GM15510 (cell line): ENCODE results near the gene NOX3.

Source experiments
- POLR2A ChIP-seq: IDR thresholded peaks from 3 replicates; pipeline ENCODE4 v1.6.1; 2011; ENCODE audit warnings: borderline replicate concordance; ENCODE audit not compliant: insufficient read length; ENCODE audit errors: extremely low read depth

Gene NOX3

DNA sequence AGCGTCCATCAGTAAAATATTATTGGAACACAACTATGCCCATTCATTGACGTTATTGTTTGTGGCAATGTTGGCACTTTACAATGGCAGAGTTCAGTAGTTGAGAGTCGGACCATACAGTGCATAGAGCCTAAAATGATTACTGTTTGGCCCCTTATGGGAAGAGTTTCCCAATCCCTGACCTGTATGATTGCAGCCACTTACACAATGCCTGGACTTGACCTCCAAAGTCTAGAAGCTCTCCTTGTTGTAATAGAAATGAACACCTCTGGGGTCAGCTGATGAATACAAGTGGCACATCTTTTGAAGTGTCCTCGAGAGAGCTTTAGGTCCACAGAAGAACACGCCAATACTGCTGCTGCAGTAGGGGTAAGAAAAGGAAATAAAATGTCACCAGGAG is 59.0 kb downstream of the NOX3 start:
- TF ChIP-seq POLR2A = no peak

DNA sequence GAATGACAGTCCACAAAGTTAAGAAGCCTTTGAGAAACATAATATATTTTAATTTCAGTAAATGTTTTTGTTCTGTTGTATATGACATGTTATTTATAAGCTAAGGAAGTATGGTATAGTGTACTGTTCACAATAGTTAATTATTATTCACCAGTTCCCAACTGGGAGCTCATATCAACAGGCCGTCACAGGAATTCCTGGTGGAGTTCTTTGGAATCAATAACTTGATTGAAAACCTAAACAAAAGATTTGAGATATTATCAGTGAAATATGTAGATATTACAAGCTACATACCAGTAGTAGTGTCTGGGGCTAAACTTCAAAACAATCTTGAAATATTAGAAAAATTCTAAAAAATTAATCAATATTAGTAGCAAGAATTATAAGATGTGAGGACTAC is 60.3 kb downstream of the NOX3 start:
- no peak for TF ChIP-seq POLR2A

DNA sequence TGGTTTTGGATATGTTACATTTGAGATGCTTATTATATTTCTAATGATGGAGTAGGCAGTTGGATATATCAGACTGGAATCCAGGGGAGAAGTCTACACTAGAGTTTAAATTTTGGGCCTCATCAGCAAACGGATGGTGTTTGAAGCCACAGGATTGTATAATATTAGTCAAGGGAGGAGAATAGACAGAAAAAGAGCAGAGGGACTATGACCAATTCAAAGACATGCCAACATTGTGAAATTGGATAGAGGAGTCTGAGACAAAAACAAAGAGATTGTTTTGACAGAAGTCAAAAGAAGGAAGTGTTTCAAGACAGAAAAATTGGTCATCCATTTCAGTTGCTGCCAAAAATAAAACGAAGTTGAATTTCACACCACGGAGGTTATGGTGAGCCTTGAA is 66.5 kb downstream of the NOX3 start:
- no peak for TF ChIP-seq POLR2A

DNA sequence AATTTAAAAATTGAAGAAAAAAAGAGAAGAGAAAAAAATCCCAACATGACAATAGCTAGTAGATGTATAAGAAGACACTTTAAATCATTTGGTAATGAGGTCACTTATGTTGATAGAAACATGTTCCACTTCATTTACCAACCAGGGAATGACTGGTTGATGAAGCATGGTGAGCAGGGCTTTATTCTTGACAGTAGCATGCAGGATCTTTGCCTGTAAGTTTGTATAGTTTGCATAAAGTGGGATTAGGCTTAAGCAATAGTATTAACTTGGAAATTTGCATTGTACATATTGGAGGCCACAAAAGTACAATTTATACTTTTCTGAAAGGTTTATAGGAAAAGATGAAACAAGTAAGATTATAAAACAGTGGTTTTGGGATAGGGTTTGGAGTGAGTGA is 67.0 kb downstream of the NOX3 start:
- no peak for TF ChIP-seq POLR2A

DNA sequence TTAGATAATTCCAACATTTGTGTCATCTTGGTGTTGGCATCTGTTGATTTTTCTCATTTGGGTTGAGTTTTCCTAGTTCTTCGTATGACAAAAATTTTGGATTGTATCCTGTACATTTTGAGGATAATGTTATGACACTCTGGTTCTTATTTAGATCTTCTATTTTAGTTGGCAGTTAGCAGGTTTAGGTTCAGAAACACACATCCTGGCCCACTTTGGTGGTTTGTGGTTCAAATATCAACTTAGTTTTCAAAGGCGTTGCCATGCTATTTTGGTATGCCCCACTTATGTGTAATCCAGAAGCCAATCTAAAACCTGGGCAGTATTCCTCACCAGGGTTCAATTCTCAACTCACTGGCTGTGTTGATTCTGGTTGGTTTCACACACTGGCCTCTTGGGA is 68.2 kb downstream of the NOX3 start:
- no peak for TF ChIP-seq POLR2A

DNA sequence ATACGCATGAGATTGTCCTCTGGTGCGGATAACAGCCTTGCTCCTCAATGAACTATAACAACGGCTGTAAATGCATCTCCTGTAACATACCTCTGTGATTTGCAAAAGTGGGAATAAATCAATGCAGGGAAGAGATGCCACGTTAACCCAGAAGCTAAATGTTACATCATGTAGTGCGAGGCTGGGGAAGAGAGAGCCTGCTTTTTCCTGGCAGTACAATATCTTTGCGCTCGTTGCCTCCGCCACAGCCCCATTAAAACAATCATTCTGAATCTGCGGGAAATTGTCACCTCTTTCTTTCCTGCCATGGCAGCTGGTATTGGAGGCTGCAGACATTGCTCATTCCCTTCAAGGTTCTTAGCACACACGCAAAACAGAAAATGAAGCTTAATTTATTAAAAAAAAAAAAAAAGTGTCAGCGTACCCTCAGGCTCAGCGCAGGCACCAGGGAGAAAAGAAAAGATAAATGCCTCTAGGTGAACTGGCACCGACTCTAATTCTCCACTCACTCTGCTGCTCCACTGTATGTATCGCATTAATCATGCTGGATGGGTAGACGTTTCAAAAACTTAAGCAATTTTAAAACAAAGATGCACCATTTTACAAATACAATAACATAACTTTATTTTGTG is 71.2 kb downstream of the NOX3 start:
- no peak for TF ChIP-seq POLR2A

DNA sequence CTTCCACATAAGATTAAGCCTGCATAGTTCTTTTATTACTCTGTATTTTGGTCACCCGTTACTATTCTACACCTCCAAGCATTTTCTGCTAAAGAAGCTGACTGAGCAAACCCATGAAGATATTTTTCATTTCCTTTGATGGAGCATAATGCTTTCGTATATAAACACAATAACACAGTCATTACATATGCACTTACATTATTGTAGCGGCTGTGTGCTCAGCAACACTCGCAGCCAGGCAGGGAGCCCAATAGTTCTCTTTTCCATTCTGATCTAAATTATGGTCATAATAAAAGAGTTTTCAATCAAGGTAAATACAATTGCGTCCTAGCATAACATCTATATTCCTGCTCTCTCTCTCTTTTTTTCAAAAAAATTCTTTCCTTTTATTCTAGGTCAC is 71.7 kb downstream of the NOX3 start:
- no peak for TF ChIP-seq POLR2A

DNA sequence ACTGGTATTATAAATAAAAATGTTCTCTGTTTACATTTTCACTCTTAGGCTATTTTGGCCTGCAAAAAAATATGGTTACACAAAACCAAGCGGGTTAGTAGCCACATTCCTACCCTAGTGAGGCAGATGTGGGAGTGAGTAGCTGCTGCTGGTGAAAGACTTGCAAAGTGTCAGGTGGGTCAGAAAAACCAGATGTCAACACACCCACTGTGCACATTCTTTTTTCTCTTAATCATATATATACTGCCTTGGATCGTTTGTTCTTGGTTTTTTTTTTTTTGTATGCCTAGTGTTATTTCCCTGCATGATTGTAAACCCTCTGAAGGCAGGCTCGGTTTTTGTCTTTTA is 73.3 kb downstream of the NOX3 start:
- TF ChIP-seq POLR2A = no peak

DNA sequence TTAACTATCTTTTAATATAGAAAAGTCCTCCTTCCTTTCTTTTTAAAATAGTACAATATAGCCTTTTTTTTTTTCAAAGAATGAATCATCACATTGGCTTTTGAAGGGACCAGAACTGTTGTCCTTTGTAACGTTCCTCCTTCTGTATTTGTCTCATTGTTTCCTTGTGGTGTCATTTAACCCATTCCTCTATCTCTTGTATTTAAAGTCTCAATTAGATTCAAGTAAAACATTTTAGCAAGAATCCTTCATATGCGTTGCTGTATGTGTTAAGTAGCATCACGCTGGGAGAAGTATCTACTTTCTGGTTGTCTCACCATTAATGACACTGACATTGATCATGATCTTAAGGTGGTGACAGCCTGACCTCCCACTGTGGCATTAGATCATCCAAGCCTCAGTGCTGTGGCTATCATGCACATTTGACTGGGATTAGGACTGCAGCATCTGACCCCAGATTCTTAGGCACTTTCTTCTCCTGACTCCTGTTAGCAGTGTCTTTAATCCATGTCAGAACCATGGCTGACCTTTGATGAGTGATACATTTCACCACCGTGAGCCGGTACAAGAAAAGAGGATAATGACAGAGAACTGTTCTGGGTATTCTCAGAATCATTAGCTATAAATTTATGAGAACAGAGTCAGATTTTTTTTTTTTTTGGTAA is 73.8 kb downstream of the NOX3 start:
- no peak for TF ChIP-seq POLR2A

DNA sequence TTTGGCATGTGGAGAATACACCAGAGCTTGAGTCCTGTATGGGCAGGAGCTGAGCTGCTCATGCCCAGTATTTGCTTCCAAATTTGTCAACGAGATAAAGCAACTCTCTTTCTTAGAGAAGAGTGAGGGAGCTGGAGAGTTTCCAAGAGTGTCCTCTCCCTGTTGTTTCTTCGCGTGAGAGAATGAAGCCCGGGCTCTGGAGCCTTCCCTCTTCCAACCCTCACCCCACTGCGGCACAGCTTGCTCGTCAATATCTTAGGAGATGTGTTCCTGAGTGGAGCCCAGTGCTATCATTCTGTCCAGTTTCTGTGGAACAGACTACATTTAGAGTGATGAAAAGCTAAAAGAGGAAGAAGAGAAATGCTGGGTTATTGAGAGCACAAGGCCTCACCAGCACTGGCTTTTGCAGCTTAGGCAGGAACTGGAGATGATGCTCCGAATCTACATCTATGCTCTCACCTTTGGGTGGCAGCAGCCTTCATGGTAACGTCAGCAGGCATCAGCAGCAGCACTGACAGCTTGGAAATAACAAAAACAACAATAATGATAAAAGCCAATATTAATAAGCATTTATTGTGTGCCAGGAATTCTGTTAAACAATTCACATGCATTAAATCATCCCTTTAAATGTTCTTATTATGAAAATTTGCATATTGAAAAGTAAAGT is 74.8 kb downstream of the NOX3 start:
- no peak for TF ChIP-seq POLR2A

DNA sequence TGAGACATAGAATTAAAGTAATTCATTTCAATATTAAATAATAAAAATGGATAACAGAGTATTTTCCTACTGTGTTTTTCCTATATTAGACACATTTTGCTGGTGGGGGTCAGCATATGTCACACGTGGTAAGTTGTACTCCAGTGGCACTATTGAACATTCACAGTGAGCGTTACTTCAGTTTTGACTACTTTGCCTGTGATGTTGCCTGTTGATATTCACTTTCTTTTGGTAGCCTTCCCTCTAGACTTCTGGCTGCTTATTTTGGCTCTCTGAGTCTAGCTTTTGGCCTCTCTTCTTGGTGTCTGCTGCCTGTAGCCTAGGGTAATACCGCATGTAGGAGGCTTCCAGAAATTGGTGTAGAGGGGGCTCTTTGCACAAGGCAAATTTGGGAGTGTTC is 76.9 kb downstream of the NOX3 start:
- TF ChIP-seq POLR2A = no peak

DNA sequence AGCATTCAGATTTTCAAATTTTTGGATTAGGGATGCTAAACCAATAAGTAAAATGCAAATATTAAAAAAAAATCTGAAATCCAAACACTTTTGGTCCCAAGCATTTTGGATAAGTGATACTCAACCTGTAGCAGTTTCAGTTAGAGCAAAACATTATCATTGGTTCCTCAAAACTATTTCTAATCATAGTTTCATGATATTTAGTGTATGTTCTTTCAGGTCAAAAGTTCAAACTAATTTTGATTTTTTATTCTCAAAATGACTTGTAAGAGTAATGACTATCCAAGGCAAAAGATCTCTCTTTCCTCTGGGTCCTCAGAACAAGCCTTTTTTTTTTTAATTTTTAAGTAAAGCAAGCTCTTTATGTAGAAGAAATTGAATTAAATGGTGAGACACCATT is 77.4 kb downstream of the NOX3 start:
- no peak for TF ChIP-seq POLR2A

DNA sequence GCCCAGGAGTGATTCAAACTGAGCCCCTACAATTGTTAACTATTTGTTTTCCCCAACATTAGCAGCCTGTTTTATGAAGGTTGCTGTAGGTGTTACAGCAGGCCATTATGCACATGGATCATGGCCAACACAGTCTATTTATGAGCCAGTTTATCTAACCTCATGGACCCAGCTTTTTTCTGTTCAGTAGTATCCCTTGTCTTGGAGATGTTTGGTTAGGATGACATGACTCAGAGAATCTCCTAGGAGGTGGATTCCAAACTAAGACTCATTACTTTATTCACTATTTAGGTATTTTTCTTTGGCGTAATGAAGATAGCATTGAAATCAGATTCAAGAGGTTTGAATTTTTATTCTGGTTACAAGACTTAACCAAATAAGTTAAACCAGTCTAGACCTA is 78.6 kb downstream of the NOX3 start:
- no peak for TF ChIP-seq POLR2A

DNA sequence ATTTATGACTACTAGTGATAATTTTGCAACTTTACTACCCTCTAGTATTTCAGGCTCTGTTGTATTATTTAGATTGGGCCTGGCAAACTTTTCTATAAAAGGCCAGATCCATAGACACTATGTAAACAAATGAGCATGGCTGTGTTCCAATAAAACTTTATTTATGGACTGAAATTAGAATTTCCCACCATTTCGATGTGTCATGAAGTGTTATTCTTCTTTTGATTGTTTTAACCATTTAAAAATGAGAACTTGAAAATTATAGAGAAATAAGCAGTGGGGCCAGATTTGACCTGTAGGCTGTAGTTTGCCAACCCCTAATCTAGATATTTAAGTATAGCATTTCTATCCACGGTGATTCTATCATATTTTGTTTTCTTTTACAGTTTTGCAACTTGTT is 79.8 kb downstream of the NOX3 start:
- no peak for TF ChIP-seq POLR2A

DNA sequence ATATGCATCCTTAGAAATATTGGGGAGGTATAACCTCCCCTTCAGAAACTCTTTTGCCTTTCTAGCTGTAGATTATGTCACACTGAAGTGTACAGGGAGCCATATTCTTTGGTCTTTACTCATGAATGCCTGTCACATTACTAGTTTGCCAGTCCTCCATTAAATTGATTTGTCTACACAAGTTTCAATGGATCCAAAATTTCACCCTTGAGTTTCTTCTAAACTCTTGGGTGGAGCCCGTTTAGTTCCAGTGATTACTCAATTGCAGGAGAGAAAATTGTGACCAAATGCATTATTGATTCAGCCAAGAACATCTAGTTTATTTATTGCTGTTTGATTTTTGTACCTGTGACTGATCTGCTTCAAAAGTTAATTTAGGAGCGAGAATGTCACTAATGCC is 81.0 kb downstream of the NOX3 start:
- TF ChIP-seq POLR2A = no peak

DNA sequence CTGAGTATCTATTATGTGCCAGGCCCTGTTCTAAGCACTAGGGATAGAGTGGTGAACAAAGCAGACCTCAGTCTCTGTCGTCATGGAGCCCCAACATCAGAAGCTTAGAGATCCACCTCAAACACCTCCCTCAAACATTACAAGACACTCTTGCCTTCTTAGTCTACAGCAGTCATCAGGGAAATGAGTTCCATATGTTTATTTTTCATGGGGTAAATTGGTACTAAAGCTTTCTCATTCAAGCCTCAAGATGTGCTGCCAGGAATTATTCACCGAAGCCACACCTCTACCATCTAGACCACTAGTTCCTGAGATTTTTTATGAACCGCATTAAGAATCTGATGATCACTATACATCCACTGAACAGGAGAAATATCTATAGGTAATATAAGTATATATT is 82.4 kb downstream of the NOX3 start:
- TF ChIP-seq POLR2A = no peak
